WTC11 (cell line): ENCODE data around the gene SIRPG. TPM values are rescaled to one million over a fixed set of nuclear protein-coding genes. Genes with fewer than 3 reads are reported as not detected.

ENCODE experiments used
- ATAC-seq: fragments of 200-7000 bp; cut with Tn5 transposase; 2 replicates; pipeline ENCODE4 v1.10.0; 2021; ENCODE audit warnings: mild to moderate bottlenecking, moderate library complexity
- CTCF ChIA-PET: fragments of 300-600 bp; sonication (Branson Sonifier 250); formaldehyde crosslinking; loops from one replicate; lab custom pipeline; 2021; ENCODE audit warnings: antibody characterized with exemption; lab: Charles Lee
- POLR2A ChIA-PET: fragments of 350-600 bp; sonication (Branson Sonifier 250); formaldehyde crosslinking; loops from one replicate; lab custom pipeline; 2021; ENCODE audit warnings: antibody characterized with exemption; lab: Charles Lee
- DNase-seq: peaks from one replicate; pipeline ENCODE4 v3.0.0; 2021; ENCODE audit warnings: low spot score
- H3K27ac Mint-ChIP-seq: 2 replicates; pipeline ENCODE4 v1.8.0; 2021; ENCODE audit warnings: mixed read lengths
- H3K27me3 Mint-ChIP-seq: 2 replicates; pipeline ENCODE4 v1.8.0; 2021; ENCODE audit warnings: low read depth, mild to moderate bottlenecking, moderate library complexity, mixed read lengths
- H3K36me3 Mint-ChIP-seq: 2 replicates; pipeline ENCODE4 v1.8.0; 2021; ENCODE audit warnings: mixed read lengths
- H3K4me1 Mint-ChIP-seq: 2 replicates; pipeline ENCODE4 v1.8.0; 2022; ENCODE audit warnings: mixed read lengths
- H3K4me3 Mint-ChIP-seq: 2 replicates; pipeline ENCODE4 v1.8.0; 2021; ENCODE audit warnings: mild to moderate bottlenecking, moderate library complexity, mixed read lengths
- H3K9me3 Mint-ChIP-seq: 2 replicates; pipeline ENCODE4 v1.8.0; 2021; ENCODE audit warnings: mixed read lengths
- AFF4 ChIP-seq: sonication (generic); formaldehyde crosslinking; IDR thresholded peaks from 2 replicates; pipeline ENCODE4 v1.8.1; 2023; ENCODE audit warnings: mild to moderate bottlenecking, missing genetic modification reagents, borderline replicate concordance
- ATF6 ChIP-seq: sonication (generic); formaldehyde crosslinking; IDR thresholded peaks from 2 replicates; pipeline ENCODE4 v1.8.1; 2023; ENCODE audit warnings: mild to moderate bottlenecking, missing genetic modification reagents
- CDX4 ChIP-seq: fragments of 250-450 bp; sonication (Bioruptor Pico); IDR thresholded peaks from 2 replicates; pipeline ENCODE4 v1.9.0; 2021; ENCODE audit warnings: moderate library complexity, mild to moderate bottlenecking, inconsistent platforms, borderline replicate concordance
- E2F5 ChIP-seq: sonication (generic); formaldehyde crosslinking; IDR thresholded peaks from 2 replicates; pipeline ENCODE4 v1.8.1; 2022; ENCODE audit warnings: mild to moderate bottlenecking, moderate library complexity, missing genetic modification reagents
- ESRRA ChIP-seq: sonication (generic); formaldehyde crosslinking; IDR thresholded peaks from 2 replicates; pipeline ENCODE4 v1.8.1; 2022; ENCODE audit warnings: mild to moderate bottlenecking, missing genetic modification reagents, borderline replicate concordance
- FOXP1 ChIP-seq: sonication (generic); formaldehyde crosslinking; IDR thresholded peaks from 2 replicates; pipeline ENCODE4 v1.8.0; 2022; ENCODE audit warnings: missing genetic modification reagents, mild to moderate bottlenecking, moderate library complexity, borderline replicate concordance
- JUN ChIP-seq: sonication (generic); formaldehyde crosslinking; IDR thresholded peaks from 2 replicates; pipeline ENCODE4 v1.8.0; 2023; ENCODE audit warnings: mild to moderate bottlenecking, missing genetic modification reagents
- MLX ChIP-seq: sonication (generic); formaldehyde crosslinking; IDR thresholded peaks from 2 replicates; pipeline ENCODE4 v1.8.1; 2023; ENCODE audit warnings: mild to moderate bottlenecking, missing genetic modification reagents, moderate library complexity
- MYBL2 ChIP-seq: sonication (generic); formaldehyde crosslinking; IDR thresholded peaks from 2 replicates; pipeline ENCODE4 v1.8.1; 2023; ENCODE audit warnings: mild to moderate bottlenecking, moderate library complexity, missing genetic modification reagents
- NFE2L1 ChIP-seq: sonication (generic); formaldehyde crosslinking; IDR thresholded peaks from 2 replicates; pipeline ENCODE4 v1.8.1; 2023; ENCODE audit warnings: missing genetic modification reagents
- NR1H2 ChIP-seq: sonication (generic); formaldehyde crosslinking; IDR thresholded peaks from 2 replicates; pipeline ENCODE4 v1.9.0; 2021; ENCODE audit warnings: mild to moderate bottlenecking, moderate library complexity, missing genetic modification reagents
- OVOL2 ChIP-seq: fragments of 250-450 bp; sonication (Bioruptor Pico); IDR thresholded peaks from 2 replicates; pipeline ENCODE4 v1.9.0; 2021; ENCODE audit warnings: mild to moderate bottlenecking, borderline replicate concordance
- PREB ChIP-seq: sonication (generic); formaldehyde crosslinking; IDR thresholded peaks from 2 replicates; pipeline ENCODE4 v1.8.1; 2022; ENCODE audit warnings: mild to moderate bottlenecking, missing genetic modification reagents, moderate library complexity, borderline replicate concordance
- SP1 ChIP-seq: sonication (generic); formaldehyde crosslinking; conservative IDR thresholded peaks from 2 replicates; pipeline ENCODE4 v1.8.1; 2022; ENCODE audit warnings: missing genetic modification reagents
- TCF7 ChIP-seq: sonication (generic); formaldehyde crosslinking; IDR thresholded peaks from 2 replicates; pipeline ENCODE4 v1.8.0; 2022; ENCODE audit warnings: mild to moderate bottlenecking, low read depth, missing genetic modification reagents, moderate library complexity
- TEAD1 ChIP-seq: sonication (generic); formaldehyde crosslinking; IDR thresholded peaks from 2 replicates; pipeline ENCODE4 v1.8.0; 2022; ENCODE audit warnings: mild to moderate bottlenecking, missing genetic modification reagents
- TEAD4 ChIP-seq: sonication (generic); formaldehyde crosslinking; IDR thresholded peaks from 2 replicates; pipeline ENCODE4 v1.8.0; 2022; ENCODE audit warnings: mild to moderate bottlenecking, missing genetic modification reagents
- ZMAT4 ChIP-seq: fragments of 250-450 bp; sonication (Bioruptor Pico); IDR thresholded peaks from 2 replicates; pipeline ENCODE4 v1.9.0; 2021; ENCODE audit warnings: mild to moderate bottlenecking
- ZNF138 ChIP-seq: sonication (generic); formaldehyde crosslinking; conservative IDR thresholded peaks from 2 replicates; pipeline ENCODE4 v1.8.1; 2022; ENCODE audit warnings: mild to moderate bottlenecking, moderate library complexity, missing genetic modification reagents
- ZNF232 ChIP-seq: sonication (generic); formaldehyde crosslinking; IDR thresholded peaks from 2 replicates; pipeline ENCODE4 v1.8.0; 2022; ENCODE audit warnings: mild to moderate bottlenecking, missing genetic modification reagents
- ZNF416 ChIP-seq: fragments of 250-450 bp; sonication (Bioruptor Pico); IDR thresholded peaks from 2 replicates; pipeline ENCODE4 v1.9.0; 2021; ENCODE audit warnings: mild to moderate bottlenecking, inconsistent platforms
- ZNF532 ChIP-seq: fragments of 250-450 bp; sonication (Bioruptor Pico); IDR thresholded peaks from 2 replicates; pipeline ENCODE4 v1.9.0; 2021; ENCODE audit warnings: mild to moderate bottlenecking, borderline replicate concordance
- ZNF671 ChIP-seq: fragments of 250-450 bp; sonication (Bioruptor Pico); IDR thresholded peaks from 2 replicates; pipeline ENCODE4 v1.8.0; 2021; ENCODE audit warnings: mild to moderate bottlenecking
- total RNA-seq: library from RNA; stranded (reverse); gene quantifications from 3 replicates; pipeline ENCODE4 v1.2.3, GENCODE V29; 2021

SIRPG gene
- total RNA-seq, 1 experiment from 2014 or later, result not detected

- Mint-ChIP-seq H3K4me3 (no peak overlapping the region), H3K27ac (no peak overlapping the region), H3K27me3 (peaks cover 10% of the 10 kb centered on the region), H3K9me3 (no peaks in the 10 kb centered on the region), H3K36me3 (no peaks in the 10 kb centered on the region), H3K4me1 (peaks cover 9% of the 10 kb centered on the region)
- ChIA-PET POLR2A (no interaction called here), CTCF (no interaction called here)
- ATAC-seq (no peak), DNase-seq (no peak)
- TF ChIP-seq CDX4 (CRISPR knock-in tag), result no peak
- no peak for TF ChIP-seq MYBL2 (CRISPR knock-in tag)
- TF ChIP-seq FOXP1, result no peak
- no peak for TF ChIP-seq MLX (CRISPR knock-in tag)
- TF ChIP-seq JUN (CRISPR knock-in tag), result no peak
- no peak for TF ChIP-seq ZNF138 (CRISPR knock-in tag)
- no peak for TF ChIP-seq ZNF671
Measured at GRCh38 chr20:1660246-1660645, 2.7 kb upstream of the SIRPG start.

GRCh38 chr20:1656844-1657243 is 735 bp downstream of the SIRPG start:
- CTCF ChIA-PET, result no interaction called here
- no peak overlapping the region for H3K4me3 Mint-ChIP-seq
- TF ChIP-seq PREB (no peak), NFE2L1 (CRISPR knock-in tag) (no peak), ZNF532 (CRISPR knock-in tag) (no peak), TEAD1 (CRISPR knock-in tag) (no peak), ZNF232 (CRISPR knock-in tag) (no peak), ESRRA (CRISPR knock-in tag) (no peak), ATF6 (CRISPR knock-in tag) (no peak), AFF4 (no peak), TCF7 (no peak), OVOL2 (CRISPR knock-in tag) (no peak), TEAD4 (CRISPR knock-in tag) (no peak), SP1 (CRISPR knock-in tag) (no peak), E2F5 (no peak), MYBL2 (CRISPR knock-in tag) (no peak), NR1H2 (CRISPR knock-in tag) (no peak), ZNF416 (no peak), ZMAT4 (CRISPR knock-in tag) (no peak)
- no peaks in the 10 kb centered on the region for H3K9me3 Mint-ChIP-seq
- no peak for ATAC-seq
- H3K27ac Mint-ChIP-seq, result no peak overlapping the region
- H3K27me3 Mint-ChIP-seq, result peaks cover 14% of the 10 kb centered on the region
- no peaks in the 10 kb centered on the region for H3K36me3 Mint-ChIP-seq
- POLR2A ChIA-PET, result no interaction called here
- no peaks in the 10 kb centered on the region for H3K4me1 Mint-ChIP-seq
- no peak for DNase-seq
